GM18868 (cell line): ENCODE results near the gene LDLRAD4.

Experiments used
- ATAC-seq: cut with Tn5 transposase; IDR thresholded peaks from one replicate; pipeline ENCODE4 v1.9.1; 2021; ENCODE audit warnings: mild to moderate bottlenecking, moderate library complexity; ENCODE audit not compliant: unreplicated experiment

Gene LDLRAD4

GRCh38 chr18:13280070-13280795 is 61.7 kb downstream of the LDLRAD4 start:
- no peak for ATAC-seq

GRCh38 chr18:13281406-13281805 is 62.8 kb downstream of the LDLRAD4 start:
- no peak for ATAC-seq

GRCh38 chr18:13283746-13284145 is 65.2 kb downstream of the LDLRAD4 start:
- no peak for ATAC-seq

GRCh38 chr18:13284330-13285027 is 65.9 kb downstream of the LDLRAD4 start:
- no peak for ATAC-seq

- no peak for ATAC-seq
Observed at GRCh38 chr18:13285874-13286273, 67.3 kb downstream of the LDLRAD4 start.

- ATAC-seq = no peak
Observed at GRCh38 chr18:13286456-13287125, 68.0 kb downstream of the LDLRAD4 start.

- ATAC-seq = no peak
Observed at GRCh38 chr18:13287372-13287771, 68.8 kb downstream of the LDLRAD4 start.

- ATAC-seq = no peak
Observed at GRCh38 chr18:13288509-13289133, 70.1 kb downstream of the LDLRAD4 start.

- ATAC-seq = no peak
Observed at GRCh38 chr18:13289481-13290205, 71.1 kb downstream of the LDLRAD4 start.

- ATAC-seq = no peak
Observed at GRCh38 chr18:13290856-13291271, 72.3 kb downstream of the LDLRAD4 start.

- no peak for ATAC-seq
Observed at GRCh38 chr18:13291299-13291698, 72.7 kb downstream of the LDLRAD4 start.

GRCh38 chr18:13291745-13292447 is 73.3 kb downstream of the LDLRAD4 start:
- ATAC-seq = no peak

- no peak for ATAC-seq
Observed at GRCh38 chr18:13292736-13293135, 74.2 kb downstream of the LDLRAD4 start.

GRCh38 chr18:13294309-13294708 is 75.7 kb downstream of the LDLRAD4 start:
- ATAC-seq = no peak

- ATAC-seq = no peak
Observed at GRCh38 chr18:13295894-13296293, 77.3 kb downstream of the LDLRAD4 start.

- ATAC-seq = no peak
Observed at GRCh38 chr18:13296867-13297574, 78.5 kb downstream of the LDLRAD4 start.

GRCh38 chr18:13298262-13298661 is 79.7 kb downstream of the LDLRAD4 start:
- ATAC-seq = no peak

GRCh38 chr18:13300029-13300428 is 81.5 kb downstream of the LDLRAD4 start:
- no peak for ATAC-seq

- no peak for ATAC-seq
Observed at GRCh38 chr18:13300796-13301195, 82.2 kb downstream of the LDLRAD4 start.

- no peak for ATAC-seq
Observed at GRCh38 chr18:13302040-13302439, 83.5 kb downstream of the LDLRAD4 start.
